HG02588 (cell line): ENCODE measurements around the gene ACOD1.

ENCODE experiments used
- ATAC-seq: cut with Tn5 transposase; IDR thresholded peaks from one replicate; pipeline ENCODE4 v1.9.1; 2021; ENCODE audit warnings: mild to moderate bottlenecking, moderate library complexity; ENCODE audit not compliant: unreplicated experiment

Gene ACOD1

GRCh38 chr13:76983676-76984075, 35.4 kb downstream of the ACOD1 start:
- ATAC-seq = no peak

DNA sequence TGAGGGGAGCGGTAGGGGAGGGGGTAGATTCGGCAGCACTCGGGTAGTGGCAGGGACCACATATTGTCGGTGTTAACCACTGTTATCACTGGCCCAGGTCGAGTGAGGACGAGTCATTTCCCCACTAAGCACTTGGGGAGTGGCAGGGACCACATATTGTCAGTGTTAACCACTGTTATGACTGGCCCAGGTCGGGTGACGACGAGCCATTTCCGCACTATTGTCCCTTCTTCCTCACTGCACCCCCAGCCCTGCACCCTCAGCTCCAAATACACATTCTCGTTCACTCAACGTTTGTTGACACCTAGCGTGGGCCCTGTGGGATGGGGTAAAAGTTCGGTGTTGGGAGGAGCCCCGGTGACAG, 43.1 kb downstream of the ACOD1 start:
- peak; percentile 51 for ATAC-seq

- ATAC-seq = peak; percentile 96
These were observed 43.7 kb downstream of the ACOD1 start, which contains the start of gene CLN5 for GRCh38 chr13:76991796-76992547. CLN5 (plus strand) TSS chr13:76992081; CDS start chr13:76992099, 18 bp downstream.

DNA sequence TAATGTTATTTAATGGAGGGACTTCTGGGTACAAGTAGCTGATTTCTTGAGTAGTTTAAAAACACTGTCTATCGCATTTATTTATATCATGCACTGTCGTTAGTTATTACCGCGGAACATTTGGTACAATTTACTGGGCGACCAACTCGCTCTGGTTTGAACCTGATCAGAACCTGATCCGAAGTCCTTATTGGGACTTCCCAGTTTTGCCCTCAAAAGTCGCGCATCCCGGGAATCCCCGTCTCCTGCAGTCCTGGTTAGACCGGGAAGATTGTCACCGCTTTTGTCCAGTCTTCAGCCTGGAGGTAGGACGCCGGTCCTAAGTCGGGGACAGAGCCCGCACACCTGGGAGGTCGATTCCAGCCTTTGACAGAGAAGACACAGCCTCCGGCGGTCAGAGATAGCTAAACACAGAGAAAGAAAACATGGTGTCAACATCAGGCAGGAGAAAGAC, 44.3 kb downstream of the ACOD1 start:
- ATAC-seq = no peak

DNA sequence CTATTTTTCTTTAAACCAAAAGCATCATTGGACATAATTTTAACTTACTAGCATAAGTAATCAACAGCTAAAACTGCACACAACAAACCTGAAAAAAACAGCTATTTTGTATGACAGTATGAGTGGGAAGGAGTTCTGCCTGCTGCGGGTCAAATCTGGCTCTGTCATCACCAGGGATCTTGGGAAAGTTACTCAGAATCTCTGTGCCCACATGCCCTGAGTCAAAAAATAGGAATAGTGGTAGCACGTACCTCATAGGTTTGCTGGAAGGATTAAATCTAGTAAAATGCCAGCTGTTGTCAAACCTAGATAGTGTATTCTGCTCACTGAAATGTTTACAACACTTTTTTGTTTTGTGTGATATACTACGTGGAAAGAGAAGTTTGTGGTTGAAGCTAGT, 44.7 kb downstream of the ACOD1 start:
- no peak for ATAC-seq

GRCh38 chr13:76993473-76993872, 45.2 kb downstream of the ACOD1 start:
- no peak for ATAC-seq

- ATAC-seq = no peak
These were observed 46.0 kb downstream of the ACOD1 start for GRCh38 chr13:76994281-76994680.

GRCh38 chr13:77000475-77000874, 52.2 kb downstream of the ACOD1 start:
- no peak for ATAC-seq

DNA sequence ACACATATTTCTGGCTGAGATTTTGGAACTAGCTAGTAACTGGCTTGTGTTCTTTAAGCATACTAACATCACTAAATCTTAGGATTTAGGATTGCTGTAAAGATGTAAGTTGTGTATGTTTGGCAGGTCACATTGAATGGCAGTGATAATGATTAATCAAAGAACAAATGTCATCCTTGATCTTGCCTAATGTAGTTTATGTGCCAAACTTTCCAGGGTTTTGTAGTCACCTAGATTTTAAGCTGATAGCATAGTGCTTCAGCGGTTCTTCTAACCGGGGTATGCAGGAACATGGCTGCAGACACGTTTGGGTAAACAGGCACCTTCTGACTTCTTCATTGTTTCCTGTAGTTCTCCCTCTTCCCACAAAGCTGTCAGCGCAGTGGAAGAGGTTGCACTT, 53.2 kb downstream of the ACOD1 start:
- ATAC-seq = no peak

DNA sequence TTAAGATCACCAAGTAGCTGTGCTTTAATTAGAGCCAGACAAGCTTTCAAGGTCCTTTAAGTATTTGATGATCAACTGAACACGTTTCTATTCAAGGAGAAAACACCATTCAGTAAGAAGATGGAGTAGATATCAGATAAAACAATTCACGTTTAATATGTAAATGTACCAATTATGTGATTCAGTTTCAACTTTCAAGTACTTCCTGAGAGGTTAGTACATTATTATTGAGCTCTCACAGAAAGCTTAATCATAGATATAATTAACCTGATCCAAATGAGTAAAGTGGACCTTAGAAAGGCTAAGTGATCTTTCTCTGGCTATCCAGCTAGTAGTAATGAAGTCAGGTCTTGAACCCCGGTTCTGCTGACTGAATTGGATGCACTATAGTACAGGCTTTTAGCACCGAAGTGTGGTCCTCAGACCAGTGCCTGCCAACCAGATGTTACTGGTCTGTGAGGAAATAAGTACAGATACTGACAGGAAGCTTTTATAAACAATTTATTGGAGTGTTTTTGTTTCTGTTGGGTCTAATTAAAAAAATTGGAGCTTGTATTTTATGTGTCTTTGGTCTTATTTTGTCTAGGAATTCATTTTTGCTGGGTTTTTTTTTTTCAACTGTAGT, 53.8 kb downstream of the ACOD1 start:
- no peak for ATAC-seq

- ATAC-seq = no peak
These were observed 54.4 kb downstream of the ACOD1 start for GRCh38 chr13:77002590-77003190.
